Measurements from ENCODE around the gene DHRS13.

DHRS13 gene

GRCh38 chr17:28920201-28920600, 17.3 kb upstream of the DHRS13 start:
- no peak overlapping the region for H3K4me3 ChIP-seq (ENCODE audit: low read length)
- TF ChIP-seq CTCF (conservative IDR thresholded peaks at IDR 0.05; ENCODE audit: low read depth, low read length): no peak
- DNase-seq (ENCODE audit: low read depth): no peak

- no peak for TF ChIP-seq CTCF (conservative IDR thresholded peaks at IDR 0.05; ENCODE audit: low read depth, low read length)
- H3K4me3 ChIP-seq (ENCODE audit: low read length): no peak overlapping the region
- DNase-seq (ENCODE audit: low read depth): no peak
These were observed 15.4 kb upstream of the DHRS13 start for GRCh38 chr17:28918295-28918694.

- no peak overlapping the region for H3K4me3 ChIP-seq (ENCODE audit: low read length)
- DNase-seq (ENCODE audit: low read depth): no peak
- TF ChIP-seq CTCF (conservative IDR thresholded peaks at IDR 0.05; ENCODE audit: low read depth, low read length): no peak
These were observed 14.6 kb upstream of the DHRS13 start for GRCh38 chr17:28917465-28917864.

GRCh38 chr17:28917029-28917428, 14.2 kb upstream of the DHRS13 start:
- no peak overlapping the region for H3K4me3 ChIP-seq (ENCODE audit: low read length)
- no peak for TF ChIP-seq CTCF (conservative IDR thresholded peaks at IDR 0.05; ENCODE audit: low read depth, low read length)

GRCh38 chr17:28916302-28916934, 13.5 kb upstream of the DHRS13 start:
- peak; percentile 69 for TF ChIP-seq CTCF (conservative IDR thresholded peaks at IDR 0.05; ENCODE audit: low read depth, low read length)
- H3K4me3 ChIP-seq (ENCODE audit: low read length): no peak overlapping the region
- no peak for DNase-seq (ENCODE audit: low read depth)

More at GRCh38 chr17:28917029-28917428, 14.2 kb upstream of the DHRS13 start:
- DNase-seq (ENCODE audit: low read depth): no peak

GRCh38 chr17:28912938-28913333, 10.1 kb upstream of the DHRS13 start:
- TF ChIP-seq CTCF (conservative IDR thresholded peaks at IDR 0.05; ENCODE audit: low read depth, low read length): no peak
- DNase-seq (ENCODE audit: low read depth): no peak
- no peak overlapping the region for H3K4me3 ChIP-seq (ENCODE audit: low read length)

GRCh38 chr17:28912281-28912937, 9.5 kb upstream of the DHRS13 start:
- peak; percentile 41 for TF ChIP-seq CTCF (conservative IDR thresholded peaks at IDR 0.05; ENCODE audit: low read depth, low read length)
- no peak overlapping the region for H3K4me3 ChIP-seq (ENCODE audit: low read length)
- DNase-seq (ENCODE audit: low read depth): no peak

Measured in retinal pigment epithelial cell (primary cell).